ENCODE measurements around the gene UBE2I. TPM values are rescaled to one million over a fixed set of nuclear protein-coding genes. Genes with fewer than 3 reads are reported as not detected.
A peak's percentile ranks its signal among the peaks of the same experiment; 100 is the strongest.
"Not testable (repeated sequence)": the region's sequence is repeated elsewhere in the genome, so short reads cannot be mapped to it uniquely, and the experiment has no call there.

Gene UBE2I
- total RNA-seq, 1 donor from 2014 or later: 77.2 TPM

GRCh38 chr16:1289477-1289866 is 20.0 kb upstream of the UBE2I start:
- no peak for DNase-seq
- intact Hi-C loops (cut with DNase I): no loop called here
- ATAC-seq (ENCODE audit: poor library complexity): no peak

GRCh38 chr16:1290063-1290501 is 19.4 kb upstream of the UBE2I start:
- no peak for DNase-seq
- ATAC-seq (ENCODE audit: poor library complexity): no peak

GRCh38 chr16:1290860-1291575 is 18.4 kb upstream of the UBE2I start:
- DNase-seq: no peak
- intact Hi-C loops (cut with DNase I): no loop called here
- ATAC-seq (ENCODE audit: poor library complexity): no peak

More at GRCh38 chr16:1290063-1290501, 19.4 kb upstream of the UBE2I start:
- intact Hi-C loops (cut with DNase I): no loop called here

DNA sequence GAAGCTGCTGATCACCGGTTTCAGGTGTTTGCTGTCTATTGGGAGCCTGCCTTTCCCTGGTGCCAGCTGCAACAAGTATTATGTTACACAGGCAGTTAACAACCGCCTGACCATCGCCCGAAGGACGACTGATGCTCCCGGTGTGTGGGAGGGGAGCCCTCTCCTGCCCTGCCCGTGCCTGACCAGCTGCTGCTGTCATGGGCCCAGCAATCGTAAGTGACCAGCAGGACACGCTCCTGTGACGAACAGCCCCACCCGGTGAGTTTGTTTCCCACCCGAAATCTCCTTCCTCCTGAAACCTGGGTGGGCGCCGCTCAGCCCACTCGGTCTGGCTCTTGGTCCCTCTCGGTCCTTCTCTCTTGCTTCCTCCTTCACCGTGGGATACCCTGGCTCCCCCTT is 17.9 kb upstream of the UBE2I start:
- intact Hi-C loops (cut with DNase I): no loop called here
- DNase-seq (no peak), ATAC-seq (ENCODE audit: poor library complexity) (no peak)

- DNase-seq; intact Hi-C loops (cut with DNase I); ATAC-seq (ENCODE audit: poor library complexity): not testable (repeated sequence)
Observed at GRCh38 chr16:1292208-1292607, 17.2 kb upstream of the UBE2I start.

DNA sequence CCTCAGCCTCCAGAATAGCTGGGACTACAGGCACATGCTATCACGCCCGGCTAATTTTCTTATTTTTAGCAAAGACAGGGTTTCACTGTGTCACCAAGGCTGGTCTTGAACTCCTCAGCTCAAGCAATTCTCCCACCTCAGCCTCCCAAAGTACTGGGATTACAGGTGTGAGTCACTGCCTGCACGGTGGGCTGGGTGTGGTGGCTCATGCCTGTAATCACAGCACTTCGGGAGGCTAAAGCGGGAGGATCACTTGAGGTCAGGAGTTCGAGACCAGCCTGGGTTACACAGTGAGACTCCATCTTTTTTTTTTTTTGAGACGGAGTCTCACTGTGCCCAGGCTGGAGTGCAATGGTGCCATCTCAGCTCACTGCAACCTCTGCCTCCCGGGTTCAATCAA is 16.6 kb upstream of the UBE2I start:
- ATAC-seq (ENCODE audit: poor library complexity); intact Hi-C loops (cut with DNase I); DNase-seq: not testable (repeated sequence)

DNA sequence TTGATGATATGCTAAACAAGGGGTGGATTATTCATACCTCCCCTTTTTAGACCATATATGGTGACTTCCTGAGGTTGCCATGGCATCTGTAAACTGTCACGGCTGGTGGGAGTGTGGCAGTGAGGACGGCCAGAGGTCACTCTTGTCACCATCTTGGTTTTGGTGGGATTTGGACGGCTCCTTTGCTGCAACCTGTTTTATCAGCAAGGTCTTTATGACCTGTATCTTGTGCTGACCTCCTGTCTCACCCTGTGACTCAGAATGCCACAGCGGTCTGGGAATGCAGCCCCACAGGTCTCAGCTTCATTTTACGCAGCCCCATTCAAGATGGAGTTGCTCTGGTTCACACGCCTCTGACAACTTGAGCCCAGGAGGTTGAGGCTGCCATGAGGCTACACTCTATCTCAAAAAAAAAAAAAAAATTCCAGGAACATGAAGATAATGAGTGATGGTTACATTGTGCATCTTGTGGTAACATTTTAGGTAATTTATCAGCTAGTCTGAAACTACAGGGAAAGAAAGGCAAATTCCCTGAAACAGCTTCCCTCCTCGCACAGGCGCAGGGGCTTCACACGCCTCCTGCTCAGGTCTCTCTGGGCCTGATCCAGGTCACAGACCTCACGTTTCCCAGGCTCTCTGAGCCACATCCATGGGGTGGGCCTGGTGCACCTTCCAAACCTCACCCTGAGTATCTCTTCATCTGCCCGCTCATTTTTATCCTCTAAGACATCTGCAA is 15.3 kb upstream of the UBE2I start:
- intact Hi-C loops (cut with DNase I): no loop called here
- no peak for ATAC-seq (ENCODE audit: poor library complexity)
- no peak for DNase-seq

DNA sequence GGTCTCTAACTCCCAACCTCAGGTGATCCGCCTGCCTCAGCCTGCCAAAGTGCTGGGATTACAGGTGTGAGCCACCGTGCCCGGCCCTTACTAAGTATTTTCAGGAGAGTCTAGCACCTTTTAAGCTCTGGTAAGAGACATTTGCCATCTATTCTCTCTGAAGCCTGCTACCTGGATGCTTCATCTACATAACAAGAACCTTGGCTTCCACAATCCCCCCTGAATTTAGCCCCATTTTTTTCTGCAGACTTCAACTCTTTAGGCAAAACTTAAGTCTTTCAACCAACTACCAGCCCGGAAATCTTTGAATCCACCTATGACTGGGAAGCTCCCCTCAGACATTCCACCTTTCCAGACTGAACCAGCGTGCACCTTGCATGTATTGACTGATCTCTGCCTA is 14.0 kb upstream of the UBE2I start:
- intact Hi-C loops (cut with DNase I): no loop called here
- no peak for ATAC-seq (ENCODE audit: poor library complexity)
- DNase-seq: no peak

GRCh38 chr16:1296688-1297017 is 12.8 kb upstream of the UBE2I start:
- ATAC-seq (ENCODE audit: poor library complexity); intact Hi-C loops (cut with DNase I); DNase-seq: not testable (repeated sequence)

DNA sequence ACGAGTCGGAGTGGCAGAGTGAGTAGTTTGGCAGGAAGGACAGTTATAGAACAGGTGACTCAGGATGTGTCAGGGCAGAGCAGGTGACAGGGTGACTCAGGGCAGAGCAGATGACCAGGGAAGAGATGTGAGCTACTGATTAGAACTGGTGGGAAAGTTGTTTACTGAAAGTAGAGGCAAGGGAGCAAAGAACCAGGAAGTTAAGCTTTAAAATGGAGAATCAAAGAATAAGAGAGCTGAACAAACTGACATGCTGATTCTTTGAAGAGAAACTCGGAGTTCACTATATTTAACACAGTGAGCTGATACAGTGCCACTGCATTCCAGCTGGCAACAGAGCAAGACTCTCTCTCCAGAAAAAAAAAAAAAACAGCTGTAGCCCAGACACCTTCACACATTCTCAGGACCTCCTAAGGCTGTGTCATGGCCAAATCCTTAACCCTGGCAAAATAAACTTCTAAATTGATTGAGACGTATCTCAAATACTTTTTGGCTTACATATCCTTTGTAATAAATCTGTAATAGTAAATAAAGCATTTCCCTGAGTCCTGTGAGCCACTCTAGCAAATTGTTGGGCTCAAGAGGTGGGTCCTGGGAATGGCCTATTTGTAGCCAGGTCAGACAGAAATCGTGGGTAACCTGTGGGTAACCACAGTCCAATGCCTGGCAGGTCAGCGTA is 12.3 kb upstream of the UBE2I start:
- no peak for DNase-seq
- intact Hi-C loops (cut with DNase I): no loop called here
- ATAC-seq (ENCODE audit: poor library complexity): peak; percentile 72

- ATAC-seq (ENCODE audit: poor library complexity) (no peak), DNase-seq (no peak)
- intact Hi-C loops (cut with DNase I): no loop called here
Observed at GRCh38 chr16:1298406-1298805, 11.0 kb upstream of the UBE2I start.

- DNase-seq: no peak
- intact Hi-C loops (cut with DNase I): no loop called here
Observed at GRCh38 chr16:1299012-1299867, 10.2 kb upstream of the UBE2I start.

GRCh38 chr16:1299868-1300203 is 9.6 kb upstream of the UBE2I start:
- intact Hi-C loops (cut with DNase I): no loop called here
- DNase-seq (no peak), ATAC-seq (ENCODE audit: poor library complexity) (no peak)

More at GRCh38 chr16:1299012-1299867, 10.2 kb upstream of the UBE2I start:
- no peak for ATAC-seq (ENCODE audit: poor library complexity)

DNA sequence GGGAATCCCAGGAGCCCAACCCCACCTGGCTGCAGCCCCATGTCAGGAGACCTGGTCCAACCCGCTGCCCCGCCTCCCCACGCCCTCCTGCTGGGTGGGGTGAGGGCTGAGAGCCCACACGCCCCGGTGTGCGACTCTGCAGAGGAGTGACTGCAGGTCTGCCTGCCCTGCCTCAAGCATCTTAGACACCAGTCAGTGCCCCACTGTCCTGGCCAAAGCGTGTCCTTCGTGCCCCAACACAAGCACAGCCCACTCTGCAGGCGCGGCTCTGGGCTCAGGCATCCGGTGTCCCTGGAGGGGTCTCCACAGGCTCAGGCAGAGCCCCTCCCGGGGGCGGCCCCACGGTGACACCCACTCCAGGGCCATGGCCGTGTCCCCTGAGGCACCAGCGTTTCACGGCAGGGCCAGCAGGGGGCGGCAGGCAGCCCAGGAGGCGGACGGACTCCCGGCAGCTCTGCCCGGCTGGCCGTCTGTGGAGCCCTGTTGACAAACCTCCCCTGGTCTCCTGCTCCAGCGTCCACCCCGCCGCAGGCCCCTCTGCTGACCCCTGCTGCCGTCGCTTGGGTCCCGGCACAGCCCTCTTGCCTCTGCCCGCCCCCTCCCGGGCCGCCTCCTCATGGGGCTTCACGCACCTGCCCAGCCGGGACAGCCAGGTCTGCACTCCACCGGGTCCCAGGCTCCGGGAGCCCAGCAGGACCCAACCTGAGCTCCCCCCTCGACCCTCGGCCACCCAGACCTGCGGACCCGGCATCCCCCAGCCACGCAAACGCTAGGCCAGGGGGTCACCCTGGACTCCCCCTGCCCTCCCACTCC is 8.6 kb upstream of the UBE2I start:
- intact Hi-C loops (cut with DNase I): no loop called here
- peak; percentile 80 for DNase-seq
- ATAC-seq (ENCODE audit: poor library complexity): peak; percentile 83

DNA sequence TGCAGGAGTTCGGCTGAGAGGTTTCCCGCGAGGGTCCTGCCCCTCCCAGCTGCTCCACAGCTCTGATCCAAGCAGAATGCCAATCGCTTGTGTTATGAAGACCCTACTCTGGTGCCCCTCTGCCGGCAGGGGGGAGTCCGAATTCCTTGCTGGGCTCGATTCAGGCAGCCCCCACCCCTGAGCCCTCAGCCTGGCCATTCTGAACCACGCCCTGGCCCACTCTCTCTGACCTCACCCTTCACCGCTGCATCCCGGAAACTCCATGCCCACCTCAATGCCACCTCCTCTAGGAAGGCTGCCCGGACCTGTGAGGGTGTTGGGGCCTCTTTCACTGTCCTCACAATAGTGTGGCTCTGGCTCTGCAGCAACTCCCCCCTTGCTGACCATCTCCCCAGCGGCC is 7.9 kb upstream of the UBE2I start:
- ATAC-seq (ENCODE audit: poor library complexity) (no peak), DNase-seq (no peak)
- intact Hi-C loops (cut with DNase I): no loop called here

- intact Hi-C loops (cut with DNase I): no loop called here
- DNase-seq: no peak
- no peak for ATAC-seq (ENCODE audit: poor library complexity)
Observed at GRCh38 chr16:1305823-1306222, 3.6 kb upstream of the UBE2I start.

DNA sequence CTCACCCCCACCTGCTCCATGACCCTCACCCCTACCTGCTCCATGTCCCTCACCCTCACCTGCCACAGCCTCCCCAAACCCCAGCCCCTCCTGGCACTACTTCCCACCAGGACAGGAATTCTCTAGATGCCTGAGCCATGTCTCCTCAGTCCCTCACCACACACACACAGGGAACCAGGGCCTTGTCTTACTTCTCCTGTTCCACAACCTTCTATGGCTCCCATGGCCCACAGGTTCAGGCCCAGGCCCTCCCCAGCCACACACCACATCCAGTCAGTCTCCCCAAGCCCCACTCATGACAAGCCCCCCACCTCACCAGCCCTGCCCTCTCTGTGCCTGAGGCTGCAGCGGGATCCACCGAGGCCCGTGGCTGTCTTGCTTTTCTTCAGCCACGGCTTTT is 3.1 kb upstream of the UBE2I start:
- DNase-seq (no peak), ATAC-seq (ENCODE audit: poor library complexity) (no peak)
- intact Hi-C loops (cut with DNase I): no loop called here
